ENCODE data around the gene DDX6. TPM values are rescaled to one million over a fixed set of nuclear protein-coding genes. Genes with fewer than 3 reads are reported as not detected.
"Not testable (repeated sequence)": the region's sequence is repeated elsewhere in the genome, so short reads cannot be mapped to it uniquely, and the experiment has no call there.

The DDX6 gene
- total and polyA plus RNA-seq, 2 donors (not counting 3 experiments of a cell fraction or from before 2014, with no cell fraction given): 19.1 to 138 TPM

GRCh38 chr11:118720078-118720477, 70.9 kb downstream of the DDX6 start:
- H3K36me3 ChIP-seq (ENCODE audit: control insufficient read depth in 2 of 2, extremely low read depth in 1 of 2, insufficient read depth in 2 of 2, low read length in 2 of 2); H3K4me3 ChIP-seq (replicated peaks in 1 of 3; ENCODE audit: insufficient read depth in 1 of 3, low read depth in 1 of 3, low read length in 3 of 3); H3K27ac ChIP-seq (ENCODE audit: insufficient read depth, low read depth, low read length); intact Hi-C loops (cut with micrococcal nuclease); H3K9me3 ChIP-seq (replicated peaks; ENCODE audit: control insufficient read depth, insufficient read depth, low read length); H2AFZ ChIP-seq (ENCODE audit: low read depth, low read length); FAIRE-seq; H3K9ac ChIP-seq (replicated peaks; ENCODE audit: extremely low read depth, insufficient read depth, low read length); DNase-seq (ENCODE audit: low read depth, low spot score); CTCF ChIA-PET; POLR2A ChIA-PET; H4K20me1 ChIP-seq (replicated peaks; ENCODE audit: control insufficient read depth, extremely low read depth, insufficient read depth, low read length); H3K4me1 ChIP-seq (ENCODE audit: control insufficient read depth, extremely low read depth, insufficient read depth, low read length); H3K79me2 ChIP-seq (ENCODE audit: control insufficient read depth, insufficient read depth, low read length); H3K4me2 ChIP-seq (ENCODE audit: insufficient read depth, low read length); dilution Hi-C loops (cut with MboI; ENCODE audit: extremely low pct_ligation_motif_present, low sequenced_read_pairs); H3K27me3 ChIP-seq (ENCODE audit: control insufficient read depth in 2 of 2, insufficient read depth in 2 of 2, low read length in 2 of 2); BruUV-seq (replicated peaks); H3K9me1 ChIP-seq (replicated peaks; ENCODE audit: control insufficient read depth, extremely low read depth, insufficient read depth, low read length): not testable (repeated sequence)

GRCh38 chr11:118718562-118718961, 72.4 kb downstream of the DDX6 start:
- BruUV-seq (replicated peaks); POLR2A ChIA-PET; H3K9me3 ChIP-seq (replicated peaks; ENCODE audit: control insufficient read depth, insufficient read depth, low read length); H3K9ac ChIP-seq (replicated peaks; ENCODE audit: extremely low read depth, insufficient read depth, low read length); H3K9me1 ChIP-seq (replicated peaks; ENCODE audit: control insufficient read depth, extremely low read depth, insufficient read depth, low read length); H2AFZ ChIP-seq (ENCODE audit: low read depth, low read length); dilution Hi-C loops (cut with MboI; ENCODE audit: extremely low pct_ligation_motif_present, low sequenced_read_pairs); H3K36me3 ChIP-seq (ENCODE audit: control insufficient read depth in 2 of 2, extremely low read depth in 1 of 2, insufficient read depth in 2 of 2, low read length in 2 of 2); H3K27me3 ChIP-seq (ENCODE audit: control insufficient read depth in 2 of 2, insufficient read depth in 2 of 2, low read length in 2 of 2); H4K20me1 ChIP-seq (replicated peaks; ENCODE audit: control insufficient read depth, extremely low read depth, insufficient read depth, low read length); CTCF ChIA-PET; H3K4me2 ChIP-seq (ENCODE audit: insufficient read depth, low read length); intact Hi-C loops (cut with micrococcal nuclease); DNase-seq (ENCODE audit: low read depth, low spot score); FAIRE-seq; H3K27ac ChIP-seq (ENCODE audit: insufficient read depth, low read depth, low read length); H3K4me1 ChIP-seq (ENCODE audit: control insufficient read depth, extremely low read depth, insufficient read depth, low read length); H3K4me3 ChIP-seq (replicated peaks in 1 of 3; ENCODE audit: insufficient read depth in 1 of 3, low read depth in 1 of 3, low read length in 3 of 3); H3K79me2 ChIP-seq (ENCODE audit: control insufficient read depth, insufficient read depth, low read length): not testable (repeated sequence)

- DNase-seq (ENCODE audit: low read depth, low spot score); H3K4me2 ChIP-seq (ENCODE audit: insufficient read depth, low read length); H3K4me1 ChIP-seq (ENCODE audit: control insufficient read depth, extremely low read depth, insufficient read depth, low read length); BruUV-seq (replicated peaks); POLR2A ChIA-PET; H4K20me1 ChIP-seq (replicated peaks; ENCODE audit: control insufficient read depth, extremely low read depth, insufficient read depth, low read length); CTCF ChIA-PET; H3K9ac ChIP-seq (replicated peaks; ENCODE audit: extremely low read depth, insufficient read depth, low read length); dilution Hi-C loops (cut with MboI; ENCODE audit: extremely low pct_ligation_motif_present, low sequenced_read_pairs); H3K4me3 ChIP-seq (replicated peaks in 1 of 3; ENCODE audit: insufficient read depth in 1 of 3, low read depth in 1 of 3, low read length in 3 of 3); H3K36me3 ChIP-seq (ENCODE audit: control insufficient read depth in 2 of 2, extremely low read depth in 1 of 2, insufficient read depth in 2 of 2, low read length in 2 of 2); H3K9me3 ChIP-seq (replicated peaks; ENCODE audit: control insufficient read depth, insufficient read depth, low read length); H3K9me1 ChIP-seq (replicated peaks; ENCODE audit: control insufficient read depth, extremely low read depth, insufficient read depth, low read length); FAIRE-seq; H3K79me2 ChIP-seq (ENCODE audit: control insufficient read depth, insufficient read depth, low read length); intact Hi-C loops (cut with micrococcal nuclease); H2AFZ ChIP-seq (ENCODE audit: low read depth, low read length); H3K27ac ChIP-seq (ENCODE audit: insufficient read depth, low read depth, low read length); H3K27me3 ChIP-seq (ENCODE audit: control insufficient read depth in 2 of 2, insufficient read depth in 2 of 2, low read length in 2 of 2): not testable (repeated sequence)
Measured at GRCh38 chr11:118717733-118718132, 73.2 kb downstream of the DDX6 start.

- H3K9me1 ChIP-seq (replicated peaks; ENCODE audit: control insufficient read depth, extremely low read depth, insufficient read depth, low read length); H3K79me2 ChIP-seq (ENCODE audit: control insufficient read depth, insufficient read depth, low read length); POLR2A ChIA-PET; FAIRE-seq; BruUV-seq (replicated peaks); H4K20me1 ChIP-seq (replicated peaks; ENCODE audit: control insufficient read depth, extremely low read depth, insufficient read depth, low read length); intact Hi-C loops (cut with micrococcal nuclease); H3K4me2 ChIP-seq (ENCODE audit: insufficient read depth, low read length); H3K36me3 ChIP-seq (ENCODE audit: control insufficient read depth in 2 of 2, extremely low read depth in 1 of 2, insufficient read depth in 2 of 2, low read length in 2 of 2); dilution Hi-C loops (cut with MboI; ENCODE audit: extremely low pct_ligation_motif_present, low sequenced_read_pairs); DNase-seq (ENCODE audit: low read depth, low spot score); H3K4me1 ChIP-seq (ENCODE audit: control insufficient read depth, extremely low read depth, insufficient read depth, low read length); H3K4me3 ChIP-seq (replicated peaks in 1 of 3; ENCODE audit: insufficient read depth in 1 of 3, low read depth in 1 of 3, low read length in 3 of 3); H3K27me3 ChIP-seq (ENCODE audit: control insufficient read depth in 2 of 2, insufficient read depth in 2 of 2, low read length in 2 of 2); H3K9ac ChIP-seq (replicated peaks; ENCODE audit: extremely low read depth, insufficient read depth, low read length); H3K27ac ChIP-seq (ENCODE audit: insufficient read depth, low read depth, low read length); H3K9me3 ChIP-seq (replicated peaks; ENCODE audit: control insufficient read depth, insufficient read depth, low read length); CTCF ChIA-PET; H2AFZ ChIP-seq (ENCODE audit: low read depth, low read length): not testable (repeated sequence)
Measured at GRCh38 chr11:118717221-118717620, 73.7 kb downstream of the DDX6 start.
